H1 (cell line): ENCODE results near the gene SF3A2. TPM values are rescaled to one million over a fixed set of nuclear protein-coding genes. Genes with fewer than 3 reads are reported as not detected.

ENCODE experiments used
- ASH2L ChIP-seq: fragments of 200-600, 300-600 bp; sonication (generic); IDR thresholded peaks from one replicate; pipeline ENCODE4 v1.7.1; 2017; ENCODE audit warnings: low read length
- ATF3 ChIP-seq: IDR thresholded peaks from 2 replicates; pipeline ENCODE4 v1.6.1; 2011; ENCODE audit warnings: low read depth, mild to moderate bottlenecking, low read length; ENCODE audit not compliant: insufficient read depth
- BACH1 ChIP-seq: IDR thresholded peaks from 2 replicates; pipeline ENCODE4 v1.6.1; 2012; ENCODE audit warnings: low read length, improper control_type of control experiment
- CBX5 ChIP-seq: fragments of 300-800, 300-1000 bp; sonication (generic); IDR thresholded peaks from 2 replicates; pipeline ENCODE4 v1.7.1; 2016; ENCODE audit warnings: antibody characterized with exemption, low read length, low read depth
- CBX8 ChIP-seq: fragments of 300-800, 300-1000 bp; sonication (generic); IDR thresholded peaks from 2 replicates; pipeline ENCODE4 v1.7.1; 2016; ENCODE audit warnings: low read depth, low read length, borderline replicate concordance
- CEBPB ChIP-seq: IDR thresholded peaks from 2 replicates; pipeline ENCODE4 v1.6.1; 2012; ENCODE audit warnings: low read depth, low read length
- CREB1 ChIP-seq: IDR thresholded peaks from 2 replicates; pipeline ENCODE4 v1.6.1; 2012; ENCODE audit warnings: inconsistent platforms
- CTBP2 ChIP-seq: IDR thresholded peaks from 2 replicates; pipeline ENCODE4 v1.7.0; 2011; ENCODE audit warnings: borderline replicate concordance, mild to moderate bottlenecking, moderate library complexity, mixed read lengths, low read length; ENCODE audit not compliant: insufficient read depth, insufficient read length
- FOSL1 ChIP-seq: IDR thresholded peaks from 2 replicates; pipeline ENCODE4 v1.6.1; 2011; ENCODE audit warnings: mild to moderate bottlenecking, low read depth, low read length, moderate library complexity; ENCODE audit not compliant: insufficient read depth
- HDAC2 ChIP-seq, 2 experiments: fragments of 300-600 bp in 1 of 2; sonication (generic) in 1 of 2; IDR thresholded peaks; 2 replicates each; pipeline ENCODE4 v1.6.1; 2011 to 2012; ENCODE audit warnings: low read depth in 2 of 2, low read length in 2 of 2, mild to moderate bottlenecking in 2 of 2, moderate library complexity in 2 of 2, borderline replicate concordance in 1 of 2, inconsistent platforms in 1 of 2
- HDAC6 ChIP-seq: IDR thresholded peaks from one replicate; pipeline ENCODE4 v1.7.1; 2012; ENCODE audit warnings: low read depth, mild to moderate bottlenecking, inconsistent platforms, low read length, moderate library complexity
- KDM1A ChIP-seq: fragments of 200-600, 300-600 bp; sonication (generic); IDR thresholded peaks from 2 replicates; pipeline ENCODE4 v1.7.1; 2016; ENCODE audit warnings: mild to moderate bottlenecking, low read length, borderline replicate concordance
- KDM5A ChIP-seq: fragments of 200-600 bp; IDR thresholded peaks from 2 replicates; pipeline ENCODE4 v1.7.1; 2012; ENCODE audit warnings: mild to moderate bottlenecking, low read length, inconsistent platforms, mixed read lengths
- NANOG ChIP-seq: IDR thresholded peaks from 2 replicates; pipeline ENCODE4 v1.6.1; 2011; ENCODE audit warnings: low read length, low read depth, mild to moderate bottlenecking, inconsistent platforms; ENCODE audit not compliant: insufficient read depth, poor library complexity, severe bottlenecking
- PHF8 ChIP-seq: fragments of 200-600 bp; sonication (generic); conservative IDR thresholded peaks from 2 replicates; pipeline ENCODE4 v1.7.1; 2012; ENCODE audit warnings: low read depth, mild to moderate bottlenecking, inconsistent platforms, low read length, moderate library complexity
- POLR2A ChIP-seq, 2 experiments: IDR thresholded peaks; 1 replicate in 1 of 2; 2 replicates in 1 of 2; pipeline ENCODE4 v1.6.1; 2011; ENCODE audit warnings: low read depth in 2 of 2, low read length in 2 of 2, mild to moderate bottlenecking in 2 of 2; ENCODE audit errors: control extremely low read depth in 1 of 2
- POLR2AphosphoS5 ChIP-seq: IDR thresholded peaks from 2 replicates; pipeline ENCODE4 v1.6.1; 2011; ENCODE audit warnings: low read depth, low read length
- RAD21 ChIP-seq, 2 experiments: IDR thresholded peaks in 1 of 2; conservative IDR thresholded peaks in 1 of 2; 2 replicates each; pipeline ENCODE4 v1.6.1; 2011; ENCODE audit warnings: low read depth in 2 of 2, low read length in 2 of 2, improper control_type of control experiment in 1 of 2, inconsistent platforms in 1 of 2, mild to moderate bottlenecking in 1 of 2, moderate library complexity in 1 of 2
- RBBP5 ChIP-seq: IDR thresholded peaks from 2 replicates; pipeline ENCODE4 v1.7.1; 2012; ENCODE audit warnings: low read depth, mild to moderate bottlenecking, inconsistent platforms, low read length, moderate library complexity, borderline replicate concordance
- RFX5 ChIP-seq: IDR thresholded peaks from 2 replicates; pipeline ENCODE4 v1.6.1; 2011; ENCODE audit warnings: low read depth, low read length, improper control_type of control experiment, borderline replicate concordance
- SIRT6 ChIP-seq: IDR thresholded peaks from one replicate; pipeline ENCODE4 v1.7.1; 2012; ENCODE audit warnings: low read length, inconsistent platforms
- SP1 ChIP-seq: IDR thresholded peaks from 2 replicates; pipeline ENCODE4 v1.6.1; 2011; ENCODE audit warnings: low read depth, low read length
- SP4 ChIP-seq: IDR thresholded peaks from 2 replicates; pipeline ENCODE4 v1.6.1; 2012; ENCODE audit warnings: low read length, inconsistent platforms
- TAF7 ChIP-seq: optimal IDR thresholded peaks from 2 replicates; pipeline ENCODE3; 2011; ENCODE audit warnings: low read depth, mild to moderate bottlenecking, inconsistent platforms, low read length, moderate library complexity, borderline replicate concordance
- TBP ChIP-seq: IDR thresholded peaks from 2 replicates; pipeline ENCODE4 v1.6.1; 2011; ENCODE audit warnings: low read depth, low read length, improper control_type of control experiment
- polyA plus RNA-seq, 7 experiments: library from polyadenylated mRNA; depleted of rRNA in 3 of 7; stranded (reverse) in 5 of 7; unstranded in 2 of 7; fragments of >200 nt in 5 of 7; fragments of 200-250 nt in 2 of 7; gene quantifications; 1 replicate in 5 of 7; 2 replicates in 1 of 7; 4 replicates in 1 of 7; pipeline versions ENCODE4 v1.2.1 to v1.2.3, GENCODE V29; 2011 to 2013; ENCODE audit warnings: missing spikeins in 2 of 7, mixed read lengths in 2 of 7
- total RNA-seq: library from RNA; stranded (reverse); fragmentation: NEBNext Ultra II Directional; extraction: Animal tissue kit (Norgen Biotek cat#: 25700); gene quantifications from 2 replicates; pipeline ENCODE4 v1.2.1, GENCODE V29; 2021
- TF ChIP-seq, protein P1 (sequence below): IDR thresholded peaks from 2 replicates; pipeline ENCODE4 v1.6.1; 2012; ENCODE audit warnings: inconsistent platforms

The SF3A2 gene
- total and polyA plus RNA-seq, 2 of the 8 experiments (the other 6 are each of a cell fraction or from before 2014, with no cell fraction given), result 15.3 to 146 TPM

- TF ChIP-seq NANOG (peak; percentile 44), CTBP2 (no peak), KDM1A (no peak), TAF7 (peak; percentile 66), TBP (no peak), CBX8 (no peak), KDM5A (no peak), FOSL1 (no peak), SIRT6 (no peak), RBBP5 (no peak), CREB1 (no peak), PHF8 (peak; percentile 60), CEBPB (no peak), SP4 (no peak), RFX5 (no peak), POLR2A (IDR thresholded peaks at IDR 0.05; ENCODE audit: control extremely low read depth in 1 of 2, low read depth in 2 of 2, low read length in 2 of 2) (no peak; a peak in 1 of 3 replicates), HDAC2 (IDR thresholded peaks at IDR 0.05; ENCODE audit: borderline replicate concordance in 1 of 2, low read depth in 2 of 2, low read length in 2 of 2) (no peak; a peak in 1 of 4 replicates), CBX5 (no peak), RAD21 (IDR thresholded peaks at IDR 0.05 in 1 of 2, conservative IDR thresholded peaks at IDR 0.05 in 1 of 2; ENCODE audit: low read depth in 2 of 2, low read length in 2 of 2) (no peak), SP1 (0 out of 2 replicates have a peak, but pooled peaks have one; percentile 28), ATF3 (no peak), ASH2L (no peak), POLR2AphosphoS5 (no peak), BACH1 (no peak), HDAC6 (no peak)
- TF ChIP-seq, protein P1, sequence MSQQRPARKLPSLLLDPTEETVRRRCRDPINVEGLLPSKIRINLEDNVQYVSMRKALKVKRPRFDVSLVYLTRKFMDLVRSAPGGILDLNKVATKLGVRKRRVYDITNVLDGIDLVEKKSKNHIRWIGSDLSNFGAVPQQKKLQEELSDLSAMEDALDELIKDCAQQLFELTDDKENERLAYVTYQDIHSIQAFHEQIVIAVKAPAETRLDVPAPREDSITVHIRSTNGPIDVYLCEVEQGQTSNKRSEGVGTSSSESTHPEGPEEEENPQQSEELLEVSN, result no peak
Measured at GRCh38 chr19:2236064-2236313, 635 bp upstream of the SF3A2 start (continued).
